Measurements from ENCODE around the gene PSMG4. TPM values are rescaled to one million over a fixed set of nuclear protein-coding genes. Genes with fewer than 3 reads are reported as not detected.

The PSMG4 gene
- total and polyA plus RNA-seq, 8 donors = 10.6 to 40.5 (median 17.4) TPM

DNA sequence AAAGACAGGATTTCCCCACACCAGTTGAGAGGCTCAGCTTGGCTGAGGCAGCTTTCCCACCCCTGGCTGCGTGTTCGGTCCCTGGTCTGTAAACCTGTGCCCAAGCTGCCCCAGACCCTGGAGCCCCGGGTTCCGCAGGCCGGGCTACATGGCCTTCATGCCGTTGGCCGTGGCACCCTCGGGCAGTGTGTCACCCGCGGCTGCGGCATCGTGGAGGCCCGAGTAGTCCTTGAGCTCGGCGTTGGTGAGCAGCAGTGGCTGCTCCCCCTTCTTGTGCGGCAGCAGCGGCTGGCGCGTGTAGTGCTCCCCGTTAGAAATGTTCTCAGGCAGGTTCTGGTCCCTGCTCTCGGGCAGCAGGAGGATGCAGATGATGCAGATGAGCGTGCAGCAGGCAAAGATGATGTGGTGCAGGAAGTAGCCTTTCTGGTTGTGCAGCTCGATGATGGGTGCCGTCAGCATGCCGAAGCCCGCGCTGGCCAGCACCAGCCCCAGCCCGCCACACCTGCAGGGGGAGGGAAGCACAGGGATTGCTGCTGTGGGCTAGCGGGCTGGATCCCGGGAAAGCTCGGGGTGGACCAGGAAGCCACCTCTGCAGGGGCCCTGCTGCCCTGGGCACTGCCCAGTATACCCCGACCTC, 14.3 kb downstream of the PSMG4 start:
- peaks cover 0 to 33% (median 0%) of the 10 kb centered on the region in 3 donors for H3K36me3 ChIP-seq

DNA sequence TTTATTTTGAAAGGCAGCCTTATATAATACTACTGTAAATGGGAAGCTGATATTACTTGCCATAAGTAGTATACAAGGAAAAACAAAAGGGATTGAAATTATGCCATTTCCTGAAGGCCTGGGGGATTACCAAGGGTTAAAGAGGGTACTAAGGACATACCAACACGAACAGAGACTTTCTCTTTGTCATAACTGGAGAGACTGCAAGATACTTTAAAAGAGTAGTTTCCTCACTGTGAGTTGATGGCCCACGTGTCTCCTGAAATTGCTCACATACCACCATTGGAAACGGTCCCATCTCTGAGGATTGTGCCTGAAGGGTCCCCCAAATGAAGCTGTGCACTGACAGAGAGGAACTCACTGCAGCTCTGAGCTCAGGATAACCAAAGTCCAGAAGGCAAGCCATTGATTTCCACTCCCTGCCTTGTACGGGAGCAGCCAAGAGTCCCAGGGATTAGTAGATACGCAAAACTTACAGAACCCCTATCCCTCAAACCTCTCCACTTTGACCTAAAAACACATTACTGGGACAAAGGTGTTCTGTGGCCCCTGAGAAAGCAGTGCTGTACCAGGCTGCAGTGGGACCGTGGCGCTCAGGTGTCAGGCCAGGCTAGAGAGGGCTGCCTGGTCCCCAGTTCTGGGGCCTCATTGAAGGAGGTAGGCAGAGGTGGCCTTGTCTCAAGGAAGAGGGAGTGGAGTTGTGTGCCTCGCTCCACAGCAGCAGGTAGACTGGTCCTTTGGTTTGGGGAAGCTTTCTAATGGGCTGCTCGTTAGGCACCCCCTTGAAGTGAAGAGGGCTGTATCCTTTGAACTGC, 15.2 kb downstream of the PSMG4 start:
- H3K9me3 ChIP-seq = no peaks in the 10 kb centered on the region
- FAIRE-seq (no peak), ATAC-seq (no peak), DNase-seq (no peak)
- 77 to 82% methylated on average over 9 of the region's 9 CpGs for WGBS, 2 donors
- H3K27me3 ChIP-seq = no peaks in the 10 kb centered on the region
- H3K27ac ChIP-seq = no peak overlapping the region
- intact Hi-C loops (cut with DNase I) = loop anchor here in 1 of 3 donors (10.0 kb wide), 1 partner anchor 241 kb away; no protein-coding TSS in a partner anchor
- TF ChIP-seq, protein P1, sequence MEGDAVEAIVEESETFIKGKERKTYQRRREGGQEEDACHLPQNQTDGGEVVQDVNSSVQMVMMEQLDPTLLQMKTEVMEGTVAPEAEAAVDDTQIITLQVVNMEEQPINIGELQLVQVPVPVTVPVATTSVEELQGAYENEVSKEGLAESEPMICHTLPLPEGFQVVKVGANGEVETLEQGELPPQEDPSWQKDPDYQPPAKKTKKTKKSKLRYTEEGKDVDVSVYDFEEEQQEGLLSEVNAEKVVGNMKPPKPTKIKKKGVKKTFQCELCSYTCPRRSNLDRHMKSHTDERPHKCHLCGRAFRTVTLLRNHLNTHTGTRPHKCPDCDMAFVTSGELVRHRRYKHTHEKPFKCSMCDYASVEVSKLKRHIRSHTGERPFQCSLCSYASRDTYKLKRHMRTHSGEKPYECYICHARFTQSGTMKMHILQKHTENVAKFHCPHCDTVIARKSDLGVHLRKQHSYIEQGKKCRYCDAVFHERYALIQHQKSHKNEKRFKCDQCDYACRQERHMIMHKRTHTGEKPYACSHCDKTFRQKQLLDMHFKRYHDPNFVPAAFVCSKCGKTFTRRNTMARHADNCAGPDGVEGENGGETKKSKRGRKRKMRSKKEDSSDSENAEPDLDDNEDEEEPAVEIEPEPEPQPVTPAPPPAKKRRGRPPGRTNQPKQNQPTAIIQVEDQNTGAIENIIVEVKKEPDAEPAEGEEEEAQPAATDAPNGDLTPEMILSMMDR (IDR thresholded peaks at IDR 0.05) = no peak
- peaks cover 0 to 31% (median 0%) of the 10 kb centered on the region in 3 donors for H3K36me3 ChIP-seq
- no peaks in the 10 kb centered on the region for H3K4me1 ChIP-seq
- H3K4me3 ChIP-seq = no peak overlapping the region

More for the DNA sequence above, 14.3 kb downstream of the PSMG4 start:
- no peak overlapping the region for H3K4me3 ChIP-seq
- H3K27me3 ChIP-seq = no peaks in the 10 kb centered on the region
- H3K9me3 ChIP-seq = no peaks in the 10 kb centered on the region
- 92% methylated on average over 32 of the region's 32 CpGs for WGBS, 2 donors
- DNase-seq (peak in 1 of 6 donors; percentile 62), ATAC-seq (no peak), FAIRE-seq (no peak)
- intact Hi-C loops (cut with DNase I) = loop anchor here in 1 of 3 donors (10.0 kb wide), 1 partner anchor 242 kb away; no protein-coding TSS in a partner anchor
- TF ChIP-seq, protein P1 (IDR thresholded peaks at IDR 0.05) = no peak
- H3K4me1 ChIP-seq = no peaks in the 10 kb centered on the region
- H3K27ac ChIP-seq = no peak overlapping the region

DNA sequence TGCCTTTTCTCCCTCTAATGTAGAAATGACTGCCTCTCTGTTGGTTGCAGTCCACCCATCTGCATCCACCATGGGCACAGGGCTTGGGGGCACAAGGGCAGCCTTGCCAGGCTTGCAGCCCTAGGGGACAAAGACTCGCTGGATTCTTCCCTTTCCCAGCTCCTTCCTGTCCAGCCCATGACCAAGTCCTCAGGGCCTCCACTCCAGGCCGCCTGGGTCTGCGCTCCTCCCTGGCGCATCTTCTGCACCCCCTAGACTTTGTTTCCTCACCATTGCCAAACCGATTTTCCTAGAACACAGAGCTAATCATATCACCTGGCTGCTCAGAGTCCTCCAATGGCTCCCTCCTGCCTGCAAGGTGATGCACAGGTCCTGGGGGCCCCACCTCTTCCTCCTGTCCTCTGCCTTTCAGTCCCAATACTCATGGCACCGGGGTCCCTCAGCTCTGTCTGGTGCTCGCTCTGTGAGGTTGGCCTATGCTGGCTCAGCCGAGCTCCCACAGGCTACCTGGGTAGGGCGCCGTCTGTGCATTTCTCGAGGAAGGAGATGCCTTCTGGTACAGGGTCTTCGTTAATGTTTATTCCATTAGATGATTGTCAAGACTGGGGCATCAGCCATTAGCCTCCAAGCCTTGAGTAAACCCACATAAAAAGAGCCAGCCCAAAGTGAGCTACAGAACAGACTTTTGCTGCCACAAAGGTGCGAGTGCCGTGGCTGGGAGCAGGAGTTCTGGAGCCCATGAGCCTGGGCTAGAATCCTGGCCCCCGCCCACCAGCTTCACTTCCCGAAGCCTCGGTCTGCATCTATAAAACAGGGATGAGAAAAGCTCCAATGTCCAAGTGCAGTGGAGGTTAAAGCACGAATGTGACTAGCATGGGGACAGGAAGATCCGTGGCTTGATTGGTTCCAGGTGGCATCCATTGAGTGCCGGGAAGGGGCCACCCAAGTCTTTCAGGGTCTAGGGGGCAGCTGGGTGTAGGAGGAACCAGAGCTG, 17.7 kb downstream of the PSMG4 start:
- H3K9me3 ChIP-seq = no peaks in the 10 kb centered on the region
- DNase-seq (peak in 1 of 6 donors; percentile 49), FAIRE-seq (no peak), ATAC-seq (no peak)
- 84% methylated on average over 20 of the region's 20 CpGs for whole genome bisulfite sequencing, 2 donors
- no peak overlapping the region for H3K4me3 ChIP-seq
- H3K27me3 ChIP-seq = no peaks in the 10 kb centered on the region
- TF ChIP-seq, protein P1 (IDR thresholded peaks at IDR 0.05) = no peak
- intact Hi-C loops (cut with DNase I) = loop anchor here in 2 of 3 donors (5.0 to 10.0 kb wide), 3 partner anchors 238 to 461 kb away; no protein-coding TSS in a partner anchor
- H3K36me3 ChIP-seq = peaks cover 0 to 19% (median 0%) of the 10 kb centered on the region in 3 donors
- H3K4me1 ChIP-seq = peaks cover 0 to 3% (median 0%) of the 10 kb centered on the region in 3 donors
- H3K27ac ChIP-seq = no peak overlapping the region

DNA sequence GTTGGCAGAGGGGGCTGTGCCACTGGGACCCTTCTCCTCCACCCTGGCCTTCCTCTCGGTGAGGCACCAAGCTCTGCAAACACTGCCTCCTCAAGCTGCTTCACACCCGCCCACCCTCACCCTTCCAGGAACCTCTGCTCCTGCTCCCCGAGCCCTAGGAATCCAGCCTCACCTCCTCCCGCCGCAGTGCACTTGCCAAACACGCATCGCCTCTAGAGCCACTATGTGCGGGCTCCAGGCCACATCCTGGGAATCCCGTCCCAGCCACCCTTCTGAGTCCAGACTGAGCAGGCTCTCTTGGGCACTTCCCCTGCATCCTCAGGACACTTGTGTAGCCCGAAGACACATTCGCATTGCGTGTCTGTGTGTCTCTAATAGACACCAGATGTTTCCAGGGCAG, 18.5 kb downstream of the PSMG4 start:
- ATAC-seq (no peak), FAIRE-seq (no peak), DNase-seq (peak in 2 of 6 donors; percentile 37 to 62)
- 85 to 88% methylated on average over 12 of the region's 12 CpGs for WGBS, 2 donors
- H3K36me3 ChIP-seq = peaks cover 0 to 11% (median 0%) of the 10 kb centered on the region in 3 donors
- no peak overlapping the region for H3K4me3 ChIP-seq
- intact Hi-C loops (cut with DNase I) = loop anchor here in 2 of 3 donors (5.0 to 10.0 kb wide), 3 partner anchors 238 to 460 kb away; no protein-coding TSS in a partner anchor
- H3K4me1 ChIP-seq = peaks cover 0 to 3% (median 0%) of the 10 kb centered on the region in 3 donors
- H3K9me3 ChIP-seq = no peaks in the 10 kb centered on the region
- no peaks in the 10 kb centered on the region for H3K27me3 ChIP-seq
- no peak overlapping the region for H3K27ac ChIP-seq
- TF ChIP-seq, protein P1 (IDR thresholded peaks at IDR 0.05) = no peak

Data from pancreas (tissue), 10 donors.